Uterus (tissue), 4 donors: ENCODE data around the gene SORBS1. TPM values are rescaled to one million over a fixed set of nuclear protein-coding genes. Genes with fewer than 3 reads are reported as not detected.

Source experiments
- DNase-seq, 2 donors: peaks; one replicate each; pipeline ENCODE4 v3.0.0-alpha.2; 2019 to 2020
- H3K27ac ChIP-seq, 2 donors: fragments of 200-600 bp; sonication (generic); 1 replicate in 1 of 2; 2 replicates in 1 of 2; pipeline ENCODE4 v1.5.1; 2016 to 2018
- H3K27me3 ChIP-seq, 2 donors: fragments of 200-600 bp; sonication (generic); one replicate each; pipeline ENCODE4 v1.5.1; 2018 to 2019; ENCODE audit warnings: control low read depth in 1 of 2
- H3K36me3 ChIP-seq, 2 donors: fragments of 200-600 bp; sonication (generic); one replicate each; pipeline ENCODE4 v1.5.1; 2019; ENCODE audit warnings: control low read depth in 1 of 2
- H3K4me1 ChIP-seq, 2 donors: fragments of 200-600 bp; sonication (generic); one replicate each; pipeline ENCODE4 v1.5.1; 2018 to 2019; ENCODE audit warnings: control low read depth in 1 of 2
- H3K4me3 ChIP-seq, 2 donors: fragments of 200-600 bp; sonication (generic); 1 replicate in 1 of 2; 2 replicates in 1 of 2; pipeline ENCODE4 v1.5.1; 2018 to 2019; ENCODE audit warnings: mild to moderate bottlenecking in 1 of 2
- H3K9me3 ChIP-seq, 2 donors: fragments of 200-600 bp; sonication (generic); one replicate each; pipeline ENCODE4 v1.5.1; 2019; ENCODE audit warnings: control low read depth in 1 of 2
- CTCF ChIP-seq, 4 experiments: fragments of 200-600 bp in 2 of 4; fragments of 450-650 bp in 2 of 4; sonication (generic) in 2 of 4; IDR thresholded peaks; one replicate each; pipeline ENCODE4 v1.5.1; 2016 to 2019; ENCODE audit warnings: antibody characterized with exemption in 4 of 4, mild to moderate bottlenecking in 2 of 4, moderate library complexity in 1 of 4
- POLR2A ChIP-seq, 2 donors: fragments of 450-650 bp; IDR thresholded peaks; one replicate each; pipeline ENCODE4 v1.6.1; 2016; ENCODE audit warnings: antibody characterized with exemption in 2 of 2, mild to moderate bottlenecking in 1 of 2, moderate library complexity in 1 of 2
- intact Hi-C: fragments of 100-400 bp; cut with DNase I; formaldehyde crosslinking; loops from one replicate; pipeline ENCODE4 v1.15.1; 2023; ENCODE audit warnings: low total_unique reads
- total RNA-seq, 4 donors: library from RNA; depleted of rRNA in 3 of 4; stranded (reverse); fragments of >200 nt in 3 of 4; gene quantifications; one replicate each; pipeline versions ENCODE4 v1.1.0 to v1.2.4, GENCODE V29; 2014 to 2023
- donor health status: DM: yes; HTN: yes; CAD: no.

The SORBS1 gene
- total RNA-seq, 4 donors from 2014 or later = 89.9 to 422 (median 271) TPM

- intact Hi-C loops = loop anchor here (10.0 kb wide), 1 partner anchor 64 kb away; no protein-coding TSS in a partner anchor
- TF ChIP-seq POLR2A (IDR thresholded peaks at IDR 0.05) = no peak
- no peak for TF ChIP-seq CTCF (IDR thresholded peaks at IDR 0.05)
- Histone ChIP-seq H3K9me3 (no peaks in the 10 kb centered on the region), H3K27me3 (no peaks in the 10 kb centered on the region), H3K27ac (peak overlapping the region; percentile 50 to 93), H3K4me1 (no peaks in the 10 kb centered on the region), H3K36me3 (no peaks in the 10 kb centered on the region), H3K4me3 (no peak overlapping the region)
- DNase-seq = no peak
These were observed 122.4 kb downstream of the SORBS1 start for GRCh38 chr10:95438781-95439180.

DNA sequence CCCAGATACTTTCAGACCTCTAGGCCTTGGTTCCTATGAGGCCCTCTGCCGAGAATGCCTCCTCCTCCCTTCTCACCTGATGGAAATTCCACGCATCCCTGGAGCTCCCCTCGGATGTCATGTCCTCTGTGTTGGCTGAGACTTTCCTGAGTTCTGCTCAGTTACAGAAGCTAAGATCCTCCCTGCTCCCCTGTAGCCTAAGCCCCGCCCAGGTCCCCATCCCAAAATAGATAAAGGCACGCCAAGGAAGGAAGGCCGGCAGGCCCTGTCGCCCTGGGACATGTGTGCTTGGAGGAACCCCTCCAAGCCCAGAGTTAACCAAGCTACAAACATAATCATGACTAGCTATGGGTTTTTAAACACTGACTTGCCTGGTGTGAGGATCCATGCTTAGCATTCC is 123.5 kb downstream of the SORBS1 start:
- Histone ChIP-seq H3K36me3 (no peaks in the 10 kb centered on the region), H3K4me3 (no peak overlapping the region), H3K27ac (peak overlapping the region; percentile 50 to 93), H3K27me3 (no peaks in the 10 kb centered on the region), H3K9me3 (no peaks in the 10 kb centered on the region), H3K4me1 (no peaks in the 10 kb centered on the region)
- no peak for TF ChIP-seq CTCF (IDR thresholded peaks at IDR 0.05)
- no peak for TF ChIP-seq POLR2A (IDR thresholded peaks at IDR 0.05)
- intact Hi-C loops = loop anchor here (10.0 kb wide), 1 partner anchor 63 kb away; no protein-coding TSS in a partner anchor
- DNase-seq = no peak

GRCh38 chr10:95435548-95436279 is 125.5 kb downstream of the SORBS1 start:
- no peak for DNase-seq
- TF ChIP-seq POLR2A (IDR thresholded peaks at IDR 0.05) (no peak), CTCF (IDR thresholded peaks at IDR 0.05) (no peak)
- Histone ChIP-seq H3K27ac (peak overlapping the region; percentile 40 to 93), H3K9me3 (no peaks in the 10 kb centered on the region), H3K4me1 (no peaks in the 10 kb centered on the region), H3K4me3 (no peak overlapping the region), H3K27me3 (no peaks in the 10 kb centered on the region), H3K36me3 (no peaks in the 10 kb centered on the region)
- intact Hi-C loops = loop anchor here (10.0 kb wide), 1 partner anchor 61 kb away; no protein-coding TSS in a partner anchor

DNA sequence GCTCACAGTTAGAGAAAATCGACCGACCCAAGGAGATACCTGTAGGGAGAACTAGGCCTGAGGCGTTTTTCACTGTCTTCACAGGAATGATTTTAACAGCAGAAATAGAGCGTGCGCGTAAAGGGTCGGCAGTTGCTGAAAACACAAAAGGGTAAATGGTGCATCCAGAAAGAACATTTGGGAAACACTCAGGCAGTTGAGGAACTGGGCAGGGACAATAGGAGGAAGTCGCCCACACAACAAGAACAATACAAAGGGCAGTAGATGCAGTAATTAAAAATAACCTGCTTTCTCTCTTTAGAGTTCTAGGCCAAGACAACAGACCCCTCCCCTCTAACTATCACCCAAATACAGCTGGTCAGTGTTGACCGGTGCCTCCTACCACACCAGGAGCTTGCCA is 126.6 kb downstream of the SORBS1 start:
- no peaks in the 10 kb centered on the region for H3K36me3 ChIP-seq
- no peak overlapping the region for H3K4me3 ChIP-seq
- H3K27me3 ChIP-seq = no peaks in the 10 kb centered on the region
- intact Hi-C loops = loop anchor here (5.0 to 10.0 kb wide), 2 partner anchors 60 to 168 kb away; no protein-coding TSS in a partner anchor
- H3K4me1 ChIP-seq = no peaks in the 10 kb centered on the region
- no peak for TF ChIP-seq POLR2A (IDR thresholded peaks at IDR 0.05)
- TF ChIP-seq CTCF (IDR thresholded peaks at IDR 0.05) = no peak
- no peak for DNase-seq
- H3K27ac ChIP-seq = peak overlapping the region; percentile 40 to 93
- H3K9me3 ChIP-seq = no peaks in the 10 kb centered on the region

- no peaks in the 10 kb centered on the region for H3K36me3 ChIP-seq
- H3K4me3 ChIP-seq = no peak overlapping the region
- no peak for TF ChIP-seq POLR2A (IDR thresholded peaks at IDR 0.05)
- TF ChIP-seq CTCF (IDR thresholded peaks at IDR 0.05) = no peak
- intact Hi-C loops = loop anchor here (5.0 to 10.0 kb wide), 2 partner anchors 57 to 170 kb away; no protein-coding TSS in a partner anchor
- H3K4me1 ChIP-seq = peaks cover 0 to under 1% of the 10 kb centered on the region in 2 donors
- H3K9me3 ChIP-seq = no peaks in the 10 kb centered on the region
- peak; percentile 49 to 65 for DNase-seq
- no peaks in the 10 kb centered on the region for H3K27me3 ChIP-seq
- H3K27ac ChIP-seq = peak overlapping the region; percentile 65 to 93
These were observed 129.2 kb downstream of the SORBS1 start for GRCh38 chr10:95431900-95432342.
